CD4-positive, alpha-beta T cell (primary cell): Measurements from ENCODE around the gene AP3S2. TPM values are rescaled to one million over a fixed set of nuclear protein-coding genes. Genes with fewer than 3 reads are reported as not detected.
A peak's percentile ranks its signal among the peaks of the same experiment; 100 is the strongest.

Experiments used
- ATAC-seq: fragments of 200-7000 bp; cut with Tn5 transposase; one replicate; pipeline ENCODE4 v1.10.0; 2022; ENCODE audit warnings: mild to moderate bottlenecking; ENCODE audit not compliant: poor library complexity
- CTCF ChIA-PET: fragments of 350-600 bp; sonication (Branson Sonifier 250); formaldehyde crosslinking; loops from one replicate; lab custom pipeline; 2021; ENCODE audit warnings: antibody characterized with exemption, inconsistent platforms; lab: Charles Lee
- POLR2A ChIA-PET: fragments of 350-600 bp; sonication (Branson Sonifier 250); formaldehyde crosslinking; loops from one replicate; lab custom pipeline; 2021; ENCODE audit warnings: antibody characterized with exemption, inconsistent platforms; lab: Charles Lee
- DNase-seq, 14 experiments: peaks; one replicate each; pipeline ENCODE4 v3.0.0-alpha.2; 2013 to 2020; ENCODE audit warnings: mixed read lengths in 2 of 14
- H3K27ac ChIP-seq, 2 donors: one replicate each; pipeline versions ENCODE4 v1.5.1 to v1.7.0; 2013; ENCODE audit warnings: low read length in 2 of 2, low read depth in 1 of 2, mild to moderate bottlenecking in 1 of 2
- H3K27me3 ChIP-seq, 2 experiments: 1 replicate in 1 of 2; 2 replicates in 1 of 2; pipeline versions ENCODE4 v1.6.1 to v1.7.0; 2013; ENCODE audit warnings: low read length in 2 of 2, control low read depth in 1 of 2, mild to moderate bottlenecking in 1 of 2, moderate library complexity in 1 of 2; ENCODE audit not compliant: insufficient read depth in 2 of 2, control insufficient read depth in 1 of 2
- H3K36me3 ChIP-seq: one replicate; pipeline ENCODE4 v1.6.1; 2013; ENCODE audit warnings: low read length, control low read depth; ENCODE audit not compliant: insufficient read depth
- H3K4me1 ChIP-seq: one replicate; pipeline ENCODE4 v1.6.1; 2013; ENCODE audit warnings: low read length, control low read depth; ENCODE audit not compliant: insufficient read depth
- H3K4me3 ChIP-seq: one replicate; pipeline ENCODE4 v1.5.1; 2013; ENCODE audit warnings: mild to moderate bottlenecking, low read length, moderate library complexity
- H3K9me3 ChIP-seq, 2 experiments: 1 replicate in 1 of 2; 2 replicates in 1 of 2; pipeline versions ENCODE4 v1.6.1 to v1.7.0; 2013; ENCODE audit warnings: low read length in 2 of 2, mild to moderate bottlenecking in 2 of 2, control low read depth in 1 of 2, moderate library complexity in 1 of 2; ENCODE audit not compliant: control insufficient read depth in 1 of 2, insufficient read depth in 1 of 2
- H3K27ac Mint-ChIP-seq: one replicate; pipeline ENCODE4 v1.8.0; 2020; ENCODE audit warnings: mixed read lengths
- H3K27me3 Mint-ChIP-seq: one replicate; pipeline ENCODE4 v1.8.0; 2021; ENCODE audit warnings: mixed read lengths
- H3K36me3 Mint-ChIP-seq: one replicate; pipeline ENCODE4 v1.8.0; 2021; ENCODE audit warnings: low read depth, mixed read lengths
- H3K4me1 Mint-ChIP-seq: one replicate; pipeline ENCODE4 v1.8.0; 2021; ENCODE audit warnings: low read depth, mixed read lengths
- H3K4me3 Mint-ChIP-seq: one replicate; pipeline ENCODE4 v1.8.0; 2020; ENCODE audit warnings: mild to moderate bottlenecking, mixed read lengths
- H3K9me3 Mint-ChIP-seq: one replicate; pipeline ENCODE4 v1.8.0; 2020; ENCODE audit warnings: mixed read lengths
- intact Hi-C, 2 experiments: fragments of 100-400 bp; cut with DNase I in 1 of 2; cut with micrococcal nuclease in 1 of 2; formaldehyde crosslinking; loops; one replicate each; pipeline versions ENCODE4 v1.15.1 to v1.9.0; 2023 to 2025; cut with DNase I, micrococcal nuclease
- total RNA-seq, 174 experiments: library from RNA in 2 of 174; stranded (reverse) in 2 of 174; gene quantifications; one replicate each; pipeline ENCODE4 v1.2.3 and lab custom pipeline; 2021 to 2026
- TF ChIP-seq, protein P1 (sequence below): fragments of 200-600 bp; IDR thresholded peaks from one replicate; pipeline ENCODE4 v1.8.0; 2022; ENCODE audit warnings: antibody characterized with exemption, mild to moderate bottlenecking

The AP3S2 gene
- total RNA-seq, 2 experiments from 2014 or later, result 18.9 to 20.5 TPM

DNA sequence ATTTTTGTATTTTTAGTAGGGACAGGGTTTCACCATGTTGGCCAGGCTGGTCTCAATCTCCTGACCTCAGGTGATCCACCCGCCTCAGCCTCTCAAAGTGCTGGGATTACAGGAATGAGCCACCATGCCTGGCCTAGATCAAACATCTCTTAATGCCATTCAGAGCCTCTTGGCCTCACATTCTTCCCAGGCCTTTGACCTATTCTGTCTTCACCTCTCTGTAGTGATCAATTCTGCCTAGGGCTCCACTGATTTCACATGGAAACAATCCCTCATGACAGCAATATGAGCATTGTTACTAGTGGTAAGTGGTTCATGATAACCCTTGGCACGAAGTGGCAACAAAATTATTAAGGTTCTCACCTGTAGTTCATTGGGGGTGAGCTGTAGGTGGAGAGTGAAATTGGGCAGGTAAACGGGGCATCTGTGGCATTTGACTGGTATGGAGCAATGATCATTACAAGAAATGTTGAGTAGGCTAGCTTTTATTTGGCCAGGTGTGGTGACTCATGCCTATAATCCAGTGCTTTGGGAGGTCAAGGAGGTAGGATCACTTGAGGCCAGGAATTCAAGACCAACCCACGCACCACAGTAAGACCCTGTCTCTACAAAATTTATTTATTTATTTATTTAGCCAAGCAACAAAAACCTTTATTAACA lies 23.8 kb upstream of the AP3S2 start:
- Mint-ChIP-seq H3K9me3 (no peaks in the 10 kb centered on the region), H3K27me3 (peaks cover 16% of the 10 kb centered on the region), H3K36me3 (no peaks in the 10 kb centered on the region), H3K4me1 (no peaks in the 10 kb centered on the region), H3K4me3 (no peak overlapping the region), H3K27ac (no peak overlapping the region)
- intact Hi-C loops, result no loop called here
- no peaks in the 10 kb centered on the region for H3K9me3 ChIP-seq
- no peak for DNase-seq
- H3K36me3 ChIP-seq, result no peaks in the 10 kb centered on the region
- H3K4me1 ChIP-seq, result peaks cover 5% of the 10 kb centered on the region
- H3K4me3 ChIP-seq, result no peak overlapping the region
- CTCF ChIA-PET, result interaction anchor here (1.2 kb wide), 1 partner anchor 19 kb away, joined by 5 read pairs; no protein-coding TSS in a partner anchor
- POLR2A ChIA-PET, result interaction anchor here (1.0 kb wide), 1 partner anchor 117 kb away, joined by 5 read pairs; no protein-coding TSS in a partner anchor
- peaks cover 11 to 15% of the 10 kb centered on the region in 2 experiments for H3K27me3 ChIP-seq
- TF ChIP-seq, protein P1, sequence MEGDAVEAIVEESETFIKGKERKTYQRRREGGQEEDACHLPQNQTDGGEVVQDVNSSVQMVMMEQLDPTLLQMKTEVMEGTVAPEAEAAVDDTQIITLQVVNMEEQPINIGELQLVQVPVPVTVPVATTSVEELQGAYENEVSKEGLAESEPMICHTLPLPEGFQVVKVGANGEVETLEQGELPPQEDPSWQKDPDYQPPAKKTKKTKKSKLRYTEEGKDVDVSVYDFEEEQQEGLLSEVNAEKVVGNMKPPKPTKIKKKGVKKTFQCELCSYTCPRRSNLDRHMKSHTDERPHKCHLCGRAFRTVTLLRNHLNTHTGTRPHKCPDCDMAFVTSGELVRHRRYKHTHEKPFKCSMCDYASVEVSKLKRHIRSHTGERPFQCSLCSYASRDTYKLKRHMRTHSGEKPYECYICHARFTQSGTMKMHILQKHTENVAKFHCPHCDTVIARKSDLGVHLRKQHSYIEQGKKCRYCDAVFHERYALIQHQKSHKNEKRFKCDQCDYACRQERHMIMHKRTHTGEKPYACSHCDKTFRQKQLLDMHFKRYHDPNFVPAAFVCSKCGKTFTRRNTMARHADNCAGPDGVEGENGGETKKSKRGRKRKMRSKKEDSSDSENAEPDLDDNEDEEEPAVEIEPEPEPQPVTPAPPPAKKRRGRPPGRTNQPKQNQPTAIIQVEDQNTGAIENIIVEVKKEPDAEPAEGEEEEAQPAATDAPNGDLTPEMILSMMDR, result no peak
- no peak for ATAC-seq
- no peak overlapping the region for H3K27ac ChIP-seq

DNA sequence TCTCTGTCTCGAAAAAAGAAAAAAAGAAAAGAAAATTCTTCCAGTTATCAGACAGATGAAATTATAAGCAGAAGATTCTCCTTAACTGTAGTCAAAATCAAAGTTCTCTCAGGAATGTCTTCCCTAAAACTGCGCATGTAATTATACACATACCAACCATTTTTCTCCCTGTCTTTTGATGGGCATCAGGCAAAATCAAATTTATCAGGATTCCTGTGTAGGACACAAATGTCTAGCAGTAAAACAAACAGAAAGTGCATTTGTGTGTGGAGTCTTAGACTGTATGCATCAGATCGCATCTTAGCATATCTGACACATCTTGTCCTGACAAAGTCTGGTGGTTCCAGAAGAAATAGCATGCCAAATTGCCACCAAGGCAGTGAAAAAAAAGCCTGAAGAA lies 22.9 kb upstream of the AP3S2 start:
- CTCF ChIA-PET, result no interaction called here
- POLR2A ChIA-PET, result no interaction called here
- peaks cover 23% of the 10 kb centered on the region for H3K27me3 Mint-ChIP-seq
- TF ChIP-seq, protein P1, result no peak
- H3K36me3 Mint-ChIP-seq, result no peaks in the 10 kb centered on the region
- H3K4me3 Mint-ChIP-seq, result no peak overlapping the region
- peaks cover 0 to 4% of the 10 kb centered on the region in 2 experiments for H3K9me3 ChIP-seq
- H3K4me1 Mint-ChIP-seq, result no peaks in the 10 kb centered on the region
- no peaks in the 10 kb centered on the region for H3K9me3 Mint-ChIP-seq
- DNase-seq, result no peak
- ATAC-seq, result no peak
- H3K27ac ChIP-seq, result no peak overlapping the region
- H3K27ac Mint-ChIP-seq, result no peak overlapping the region
- peaks cover 18 to 19% of the 10 kb centered on the region in 2 experiments for H3K27me3 ChIP-seq
- intact Hi-C loops, result no loop called here
- H3K36me3 ChIP-seq, result no peaks in the 10 kb centered on the region
- peaks cover 8% of the 10 kb centered on the region for H3K4me1 ChIP-seq
- no peak overlapping the region for H3K4me3 ChIP-seq

DNA sequence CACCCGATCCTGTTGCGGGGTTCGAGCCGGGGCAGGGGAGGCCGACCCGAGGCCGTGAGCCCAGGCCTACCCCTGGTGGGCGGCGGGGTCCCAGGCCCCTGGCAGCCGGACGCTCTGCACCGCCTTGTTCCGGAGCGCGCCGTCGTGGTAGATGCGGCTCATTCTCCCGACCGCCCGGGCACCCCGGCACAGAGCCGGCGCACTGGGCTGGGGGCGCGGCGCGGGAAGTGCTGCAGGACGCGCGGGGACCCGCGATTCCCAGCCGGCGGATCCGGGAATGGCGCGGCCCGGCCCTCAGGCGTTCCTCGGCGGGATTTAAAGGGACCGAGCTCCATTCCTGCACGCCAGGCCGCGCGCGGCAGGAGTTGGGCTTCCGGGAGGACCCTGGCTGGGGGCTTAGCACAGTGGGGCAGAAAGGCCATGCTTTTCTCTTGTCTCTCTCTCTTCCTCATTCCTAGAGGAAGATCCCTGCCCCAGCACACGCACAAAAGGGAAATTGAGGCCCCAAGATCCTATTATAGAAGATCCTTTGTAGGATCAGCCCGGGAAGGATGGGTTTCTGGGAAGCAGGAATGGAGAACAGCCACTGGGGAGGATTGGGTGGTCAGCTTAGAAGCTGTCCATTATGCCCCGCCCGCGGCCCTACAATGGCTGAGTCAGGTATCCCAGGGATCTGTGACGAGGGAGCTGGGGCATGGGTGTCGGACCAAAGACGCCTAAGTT lies 19.0 kb upstream of the AP3S2 start, which contains the start of gene ARPIN:
TSS of gene ARPIN (minus strand) at position 279 of the 723 bp plus-strand sequence. CDS start at position 162, 117 bp downstream.
- Mint-ChIP-seq H3K4me1 (no peaks in the 10 kb centered on the region), H3K9me3 (no peaks in the 10 kb centered on the region), H3K36me3 (no peaks in the 10 kb centered on the region), H3K4me3 (no peak within 1 kb of the TSS), H3K27ac (no peak within 1 kb of the TSS), H3K27me3 (peaks cover 47% of the 10 kb centered on the region)
- TF ChIP-seq, protein P1, result no peak
- H3K4me1 ChIP-seq, result peaks cover 8% of the 10 kb centered on the region
- intact Hi-C loops, result no loop called here
- H3K36me3 ChIP-seq, result no peaks in the 10 kb centered on the region
- POLR2A ChIA-PET, result no interaction called here
- CTCF ChIA-PET, result no interaction called here
- DNase-seq, result peak in 1 of 14 experiments; percentile 25
- peak; percentile 37 for ATAC-seq
- H3K9me3 ChIP-seq, result peaks cover 0 to 4% of the 10 kb centered on the region in 2 experiments
- H3K4me3 ChIP-seq, result peak within 1 kb of the TSS; percentile 29
- H3K27me3 ChIP-seq, result peaks cover 20 to 23% of the 10 kb centered on the region in 2 experiments
- H3K27ac ChIP-seq, result no peak within 1 kb of the TSS
